CD4-positive, alpha-beta T cell treated with Interleukin-10 for 1 hour (primary cell): ENCODE data around the gene KCNMB2.

Experiments used
- DNase-seq: peaks from one replicate; pipeline ENCODE4 v3.0.0-alpha.2; 2020

The KCNMB2 gene

DNA sequence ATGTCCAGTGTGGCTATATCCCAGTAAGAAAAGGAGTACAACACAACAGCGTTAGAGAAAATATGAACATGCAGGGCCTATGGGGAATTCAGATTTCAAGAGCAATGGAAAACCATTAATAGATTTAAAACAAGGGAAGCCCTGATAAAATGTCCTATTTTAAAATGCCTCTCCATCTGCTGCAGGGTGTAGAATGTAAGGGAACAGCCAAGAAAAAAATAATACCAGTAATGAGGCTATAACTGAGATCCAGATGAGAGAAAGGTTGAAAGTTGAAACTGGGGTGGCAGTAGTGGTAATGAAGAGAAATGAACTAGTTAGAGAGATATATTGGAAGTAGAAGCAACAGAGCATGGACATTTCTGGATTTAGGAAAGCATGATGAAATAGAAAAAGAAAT lies 226.1 kb downstream of the KCNMB2 start:
- DNase-seq, result no peak

DNA sequence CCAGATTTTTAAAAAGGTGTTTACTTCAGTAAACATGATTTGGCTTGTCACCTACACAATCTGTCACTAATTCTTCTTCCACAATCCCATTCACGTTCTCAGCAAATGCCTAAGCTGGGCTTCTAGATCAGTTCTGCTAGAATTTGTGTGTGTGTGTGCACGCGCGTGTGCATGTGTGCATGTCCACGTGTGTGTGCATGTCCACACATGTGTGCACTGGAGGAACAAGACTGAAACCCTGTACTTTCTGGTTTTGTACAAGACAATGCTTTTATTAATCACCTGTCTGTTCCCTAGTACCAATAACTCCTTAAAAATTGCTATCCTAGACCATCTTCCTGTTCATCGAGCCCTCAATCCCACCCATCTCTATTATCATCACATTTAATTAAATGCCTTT lies 229.2 kb downstream of the KCNMB2 start:
- DNase-seq, result no peak

DNA sequence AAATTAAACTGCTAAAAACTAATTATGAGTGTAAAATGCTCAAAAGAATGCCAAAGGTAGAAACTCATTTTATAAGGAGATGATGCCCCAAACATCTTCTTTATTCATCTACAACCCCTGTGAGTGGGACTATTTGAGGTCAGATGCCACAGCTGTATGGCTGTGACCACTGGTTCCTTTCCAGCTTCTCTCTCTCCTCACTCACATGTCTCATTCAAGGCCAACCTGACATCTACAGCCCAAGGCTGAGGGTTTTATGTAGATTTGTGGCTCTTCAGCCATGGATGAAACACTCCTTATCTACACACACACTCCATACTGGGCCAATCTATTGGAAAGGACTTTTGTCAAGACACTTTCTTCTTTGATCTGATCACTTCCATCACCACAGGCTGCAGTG lies 231.3 kb downstream of the KCNMB2 start:
- no peak for DNase-seq

GRCh38 chr3:178768072-178768864 lies 232.0 kb downstream of the KCNMB2 start:
- DNase-seq, result no peak

DNA sequence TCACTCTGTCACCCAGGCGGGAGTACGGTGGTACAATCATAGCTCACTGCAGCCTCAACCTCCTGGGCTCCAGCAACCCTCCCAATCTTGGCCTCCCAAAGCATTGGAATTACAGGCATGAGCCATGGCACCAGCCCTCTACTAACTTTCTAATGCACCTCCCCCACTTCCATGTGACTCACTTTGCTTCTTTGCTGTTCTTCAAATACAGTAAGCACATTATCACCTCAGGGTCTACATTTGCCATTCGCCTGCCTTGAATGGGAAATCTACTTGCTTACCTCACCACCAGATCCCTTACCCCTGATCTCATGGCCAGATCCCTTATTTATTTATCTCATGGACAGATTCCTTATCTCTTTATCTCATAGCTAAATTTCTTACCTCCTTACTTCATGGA lies 235.3 kb downstream of the KCNMB2 start:
- DNase-seq, result no peak

DNA sequence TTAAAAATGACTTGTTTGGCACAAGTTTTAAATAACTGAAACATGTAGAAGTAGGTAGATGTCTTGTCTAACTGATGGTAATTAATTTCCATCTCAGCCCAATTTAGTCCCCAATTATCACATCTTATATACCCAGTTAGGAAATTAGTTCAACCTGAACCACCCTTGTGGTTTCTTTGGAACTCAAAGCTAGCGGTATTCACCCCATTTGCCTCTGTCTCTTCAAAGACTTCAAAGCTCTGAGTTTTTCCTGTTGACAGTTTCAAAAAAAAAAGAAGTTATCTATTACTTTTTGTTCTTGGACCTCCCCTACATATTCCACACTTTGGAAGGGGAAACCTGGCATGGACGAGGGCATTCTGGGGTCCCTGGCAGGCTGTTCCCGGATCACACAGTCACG lies 236.5 kb downstream of the KCNMB2 start:
- no peak for DNase-seq

- no peak for DNase-seq
Measured at GRCh38 chr3:178773358-178773757, 237.1 kb downstream of the KCNMB2 start.

- no peak for DNase-seq
Measured at GRCh38 chr3:178777718-178778411, 241.6 kb downstream of the KCNMB2 start.

DNA sequence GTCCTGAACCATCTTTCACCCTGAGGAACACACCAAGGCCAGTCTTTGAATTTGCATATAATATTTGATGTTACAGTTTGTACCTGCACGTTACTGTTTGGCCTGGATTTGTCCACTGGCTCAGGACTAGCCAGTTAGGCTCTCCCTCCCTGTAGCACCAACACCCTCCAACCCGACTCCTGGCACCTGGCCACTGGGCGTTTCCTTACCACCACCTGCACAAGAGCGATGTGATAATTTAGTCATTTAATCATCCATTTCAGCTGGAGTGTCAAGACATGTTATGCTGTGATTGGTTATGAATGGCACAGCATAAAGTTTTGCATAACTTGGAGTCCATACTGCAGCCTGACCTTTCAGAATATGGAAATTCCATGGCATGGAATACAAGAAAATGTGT lies 242.4 kb downstream of the KCNMB2 start:
- DNase-seq, result no peak

DNA sequence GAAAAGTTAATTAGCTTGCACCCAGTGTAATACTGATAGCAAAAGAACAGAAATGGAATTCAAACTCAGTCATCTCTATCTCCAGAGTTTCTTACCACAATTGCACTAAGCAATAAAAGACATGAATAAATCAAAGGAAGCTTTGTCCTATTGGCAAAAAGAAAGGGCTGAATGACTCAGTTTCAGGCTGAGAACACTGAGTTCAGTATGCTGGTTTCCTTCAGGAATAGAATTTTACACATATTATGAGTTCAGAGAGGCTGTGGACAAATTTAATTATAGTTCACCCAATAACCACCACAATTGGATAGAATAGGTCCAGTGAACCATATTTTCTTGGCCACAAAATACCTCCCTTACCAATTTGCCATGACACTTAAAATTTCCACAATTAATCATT lies 249.7 kb downstream of the KCNMB2 start:
- DNase-seq, result no peak

DNA sequence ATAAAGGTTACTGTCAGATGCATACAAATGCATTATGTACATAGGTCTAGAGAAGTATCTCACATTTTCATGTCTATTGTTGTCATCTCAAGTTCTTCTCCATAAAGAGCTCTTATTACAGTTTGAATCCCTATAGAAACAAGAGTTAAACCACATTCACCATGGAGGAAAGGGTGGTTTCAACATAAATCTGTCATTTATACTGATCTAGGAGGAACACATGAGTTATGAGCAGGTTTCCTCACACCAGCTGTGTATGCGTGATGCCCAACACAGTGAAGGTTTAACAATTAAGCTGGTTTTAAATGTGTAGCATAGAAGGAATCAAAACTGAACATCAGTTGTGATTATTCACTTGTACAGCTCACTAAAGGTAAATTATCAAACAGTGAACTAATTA lies 251.7 kb downstream of the KCNMB2 start:
- DNase-seq, result no peak

GRCh38 chr3:178794711-178795110 lies 258.5 kb downstream of the KCNMB2 start:
- no peak for DNase-seq

DNA sequence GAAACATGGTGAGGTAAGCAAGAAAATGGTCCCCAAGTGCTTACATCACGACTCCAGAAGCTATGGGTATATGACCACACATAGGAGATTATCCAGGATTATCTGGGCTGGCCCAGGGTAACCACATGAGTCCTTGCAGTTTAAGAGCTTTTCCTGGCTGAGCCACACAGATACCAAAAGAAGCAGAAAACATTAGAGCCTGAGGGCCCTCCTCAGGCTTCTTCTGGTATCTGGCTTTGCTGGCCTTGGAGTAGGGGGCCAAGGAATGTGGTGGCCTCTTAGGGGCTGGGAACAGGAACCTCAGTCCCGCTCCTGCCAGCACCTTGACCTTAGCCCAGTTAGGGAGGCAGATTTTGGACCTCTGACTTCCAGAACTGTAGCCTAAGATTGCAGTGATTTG lies 259.1 kb downstream of the KCNMB2 start:
- no peak for DNase-seq

DNA sequence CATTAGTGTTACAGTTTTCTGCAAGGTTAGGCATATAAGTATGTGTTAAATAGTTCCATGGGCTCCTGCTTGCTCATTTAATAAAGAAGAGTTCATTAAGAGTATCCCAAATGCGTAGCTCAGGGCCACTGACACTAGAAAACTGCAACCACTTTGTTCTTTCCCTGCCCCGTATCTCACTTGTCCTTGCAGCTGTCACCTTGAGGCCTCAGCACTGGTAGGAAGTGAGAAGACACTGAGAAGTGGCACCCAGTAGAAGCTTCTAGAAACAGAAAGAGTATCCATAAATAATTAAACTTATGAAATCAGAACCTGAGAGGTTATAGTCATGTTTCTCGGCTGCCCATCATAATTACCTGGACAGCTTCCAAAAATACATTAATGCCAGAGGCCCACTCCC lies 266.0 kb downstream of the KCNMB2 start:
- DNase-seq, result no peak

GRCh38 chr3:178802993-178803693 lies 266.9 kb downstream of the KCNMB2 start:
- DNase-seq, result no peak

DNA sequence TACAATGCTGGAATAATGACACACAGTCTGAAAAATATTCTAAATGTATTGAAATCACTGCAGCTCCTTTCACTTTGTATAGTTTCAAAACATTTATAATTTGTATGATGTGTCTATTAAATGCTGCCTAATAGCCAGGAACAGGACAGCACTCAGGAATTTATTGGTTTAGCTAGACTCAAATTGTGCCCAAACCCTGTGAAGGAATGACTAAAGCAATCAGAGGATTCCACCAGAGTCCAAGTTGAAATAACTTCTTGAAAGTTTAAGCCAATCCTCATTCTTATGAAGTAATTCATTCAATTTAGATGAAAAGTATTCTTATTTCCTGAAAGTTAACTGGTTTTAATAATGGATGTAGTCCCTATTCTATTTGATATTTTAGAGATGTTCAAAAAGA lies 268.4 kb downstream of the KCNMB2 start:
- DNase-seq, result no peak

DNA sequence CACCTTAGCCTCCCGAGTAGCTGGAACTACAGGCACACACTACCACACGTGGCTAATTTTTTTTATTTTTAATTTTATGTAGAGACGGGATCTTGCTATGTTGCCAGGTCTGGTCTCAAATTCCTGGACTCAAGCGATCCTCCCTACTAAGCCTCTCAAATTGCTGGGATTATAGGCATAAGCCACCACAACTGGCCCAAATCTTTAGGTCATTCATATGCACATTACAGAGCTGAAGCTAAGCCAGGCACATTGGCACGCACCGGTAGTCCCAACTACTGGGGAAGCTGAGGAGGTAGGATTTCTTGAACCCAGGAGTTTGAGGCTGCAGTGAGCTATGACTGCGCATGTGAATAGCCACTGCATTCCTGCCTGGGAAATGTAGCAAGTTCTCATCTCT lies 269.5 kb downstream of the KCNMB2 start:
- no peak for DNase-seq

DNA sequence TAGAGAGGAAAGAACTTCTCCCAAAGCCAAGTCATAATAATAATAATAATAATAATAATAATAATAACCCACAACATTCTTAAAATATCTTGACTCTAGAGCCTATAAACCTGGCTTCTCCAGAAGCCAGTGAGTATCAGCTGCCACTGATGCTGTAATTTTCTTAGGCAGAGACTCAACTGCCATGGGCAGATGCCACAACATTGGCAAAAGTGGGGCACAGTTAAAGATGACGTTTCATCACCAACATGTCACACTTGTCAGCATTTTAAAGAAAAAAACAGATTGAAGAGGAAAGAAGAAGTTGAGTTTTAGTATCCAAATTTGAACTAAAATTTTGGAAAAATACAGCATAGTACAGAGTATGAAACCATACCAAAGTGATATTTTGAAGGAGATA lies 270.4 kb downstream of the KCNMB2 start:
- DNase-seq, result no peak

GRCh38 chr3:178807694-178808093 lies 271.5 kb downstream of the KCNMB2 start:
- DNase-seq, result no peak

DNA sequence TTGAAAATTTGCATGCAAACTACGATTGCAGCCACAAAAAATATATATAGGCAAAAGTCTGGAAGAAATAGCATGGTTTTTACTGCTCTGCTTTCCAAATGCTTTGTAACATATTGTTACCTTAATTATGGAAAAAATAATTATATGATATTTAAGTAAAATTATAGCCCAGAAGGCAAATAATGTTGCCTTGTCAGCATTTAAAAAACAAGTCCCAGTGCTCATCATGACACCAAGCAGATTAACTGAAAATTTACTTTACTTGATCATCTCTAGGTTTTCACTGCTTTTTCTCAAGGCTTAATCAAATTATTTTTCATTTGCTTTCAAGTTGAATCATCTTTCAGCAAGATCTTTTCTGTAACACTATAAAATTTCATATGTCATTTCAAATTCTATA lies 272.5 kb downstream of the KCNMB2 start:
- DNase-seq, result no peak

DNA sequence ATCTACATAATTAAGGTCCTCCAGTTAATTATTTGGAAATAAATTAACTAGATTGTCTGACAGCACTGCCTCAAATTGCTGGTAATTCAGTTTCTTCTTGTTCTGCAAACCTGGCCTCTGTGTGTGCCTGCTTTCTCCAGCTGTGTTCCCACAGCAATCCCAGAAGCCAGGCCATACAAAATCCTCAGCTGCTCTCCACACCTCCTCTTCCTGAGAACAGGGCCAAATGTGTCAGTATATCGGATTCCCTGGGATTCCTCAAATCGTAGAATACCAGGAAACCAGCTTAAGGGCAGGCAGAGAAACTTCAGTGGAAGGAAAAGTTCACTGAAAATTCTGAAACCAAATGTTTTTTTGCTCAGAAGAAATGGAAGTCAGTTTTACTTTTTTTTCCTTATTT lies 273.9 kb downstream of the KCNMB2 start:
- no peak for DNase-seq

GRCh38 chr3:178822722-178823121 lies 286.5 kb downstream of the KCNMB2 start:
- no peak for DNase-seq

- DNase-seq, result no peak
Measured at GRCh38 chr3:178823150-178823549, 286.9 kb downstream of the KCNMB2 start.

- DNase-seq, result no peak
Measured at GRCh38 chr3:178823591-178824246, 287.5 kb downstream of the KCNMB2 start.
